HepG2 (cell line): ENCODE results near the gene MCRIP2. TPM values are rescaled to one million over a fixed set of nuclear protein-coding genes. Genes with fewer than 3 reads are reported as not detected.

Experiments
- HOXD1 ChIP-seq: sonication (generic); formaldehyde crosslinking; IDR thresholded peaks from 2 replicates; pipeline ENCODE4 v1.5.0; 2020; ENCODE audit warnings: missing genetic modification reagents
- KDM1A ChIP-seq: IDR thresholded peaks from 2 replicates; pipeline ENCODE4 v1.6.1; 2016; ENCODE audit warnings: missing compliant biosample characterization
- KDM4B ChIP-seq: sonication (generic); formaldehyde crosslinking; IDR thresholded peaks from 2 replicates; pipeline ENCODE4 v1.4.0; 2020; ENCODE audit warnings: missing genetic modification reagents
- LRRFIP1 ChIP-seq: sonication (generic); formaldehyde crosslinking; conservative IDR thresholded peaks from 2 replicates; pipeline ENCODE4 v1.4.0; 2020; ENCODE audit warnings: missing genetic modification reagents
- MAFF ChIP-seq: IDR thresholded peaks from 2 replicates; pipeline ENCODE4 v1.6.1; 2011; ENCODE audit warnings: low read depth, low read length, improper control_type of control experiment
- NFKBIZ ChIP-seq: IDR thresholded peaks from 2 replicates; pipeline ENCODE4 v1.6.1; 2018; ENCODE audit warnings: missing genetic modification reagents, missing compliant biosample characterization
- PAXIP1 ChIP-seq: sonication (generic); formaldehyde crosslinking; conservative IDR thresholded peaks from 2 replicates; pipeline ENCODE4 v1.4.0; 2020; ENCODE audit warnings: mild to moderate bottlenecking, missing genetic modification reagents, moderate library complexity
- POLR2A ChIP-seq, 2 experiments: IDR thresholded peaks; 2 replicates each; pipeline ENCODE4 v1.6.1; 2011; ENCODE audit warnings: low read depth in 2 of 2, low read length in 2 of 2, mild to moderate bottlenecking in 1 of 2, moderate library complexity in 1 of 2; ENCODE audit not compliant: insufficient read depth in 1 of 2
- RBFOX2 ChIP-seq: fragments of 200-400 bp; formaldehyde crosslinking; IDR thresholded peaks from 2 replicates; pipeline ENCODE4 v1.6.1; 2017; ENCODE audit warnings: low read depth, mild to moderate bottlenecking, low read length
- RFXANK ChIP-seq: IDR thresholded peaks from 2 replicates; pipeline ENCODE4 v1.6.1; 2016
- SAP130 ChIP-seq: IDR thresholded peaks from 2 replicates; pipeline ENCODE4 v1.6.1; 2016; ENCODE audit warnings: low read depth
- SMAD3 ChIP-seq: sonication (generic); formaldehyde crosslinking; IDR thresholded peaks from 2 replicates; pipeline ENCODE4 v1.4.0; 2020; ENCODE audit warnings: missing genetic modification reagents
- TRIM22 ChIP-seq: fragments of 450-650 bp; IDR thresholded peaks from 2 replicates; pipeline ENCODE4 v1.6.1; 2017
- TRIM24 ChIP-seq: sonication (generic); formaldehyde crosslinking; IDR thresholded peaks from 2 replicates; pipeline ENCODE4 v1.8.0; 2022; ENCODE audit warnings: mild to moderate bottlenecking, missing genetic modification reagents
- ZBTB49 ChIP-seq: sonication (generic); formaldehyde crosslinking; IDR thresholded peaks from 2 replicates; pipeline ENCODE4 v1.4.0; 2020; ENCODE audit warnings: missing genetic modification reagents, borderline replicate concordance
- ZFP82 ChIP-seq: sonication (generic); formaldehyde crosslinking; IDR thresholded peaks from 2 replicates; pipeline ENCODE4 v1.5.1; 2020; ENCODE audit warnings: mild to moderate bottlenecking, missing genetic modification reagents, borderline replicate concordance
- ZNF550 ChIP-seq: sonication (generic); formaldehyde crosslinking; IDR thresholded peaks from 2 replicates; pipeline ENCODE4 v1.4.0; 2020; ENCODE audit warnings: mild to moderate bottlenecking, missing genetic modification reagents, borderline replicate concordance
- ZNF564 ChIP-seq: sonication (generic); formaldehyde crosslinking; IDR thresholded peaks from 2 replicates; pipeline ENCODE4 v1.8.1; 2023; ENCODE audit warnings: mild to moderate bottlenecking, missing genetic modification reagents
- ZNF598 ChIP-seq: sonication (generic); formaldehyde crosslinking; IDR thresholded peaks from 2 replicates; pipeline ENCODE4 v1.5.1; 2020; ENCODE audit warnings: mild to moderate bottlenecking, missing genetic modification reagents, borderline replicate concordance
- ZNF841 ChIP-seq: sonication (generic); formaldehyde crosslinking; IDR thresholded peaks from 2 replicates; pipeline ENCODE4 v1.8.1; 2023; ENCODE audit warnings: missing genetic modification reagents, borderline replicate concordance
- ZSCAN12 ChIP-seq: sonication (generic); formaldehyde crosslinking; IDR thresholded peaks from 2 replicates; pipeline ENCODE4 v1.9.0; 2021; ENCODE audit warnings: mild to moderate bottlenecking, missing genetic modification reagents
- ZSCAN29 ChIP-seq: sonication (generic); formaldehyde crosslinking; conservative IDR thresholded peaks from 2 replicates; pipeline ENCODE4 v1.4.0; 2020; ENCODE audit warnings: mild to moderate bottlenecking, missing genetic modification reagents
- polyA plus RNA-seq, 8 experiments: library from polyadenylated mRNA; depleted of rRNA in 3 of 8; stranded (reverse) in 7 of 8; unstranded in 1 of 8; fragments of >200 nt; fragmentation: Illumina TruSeq in 4 of 8; extraction: Trizol in 4 of 8; gene quantifications; 2 replicates each; pipeline versions ENCODE4 v1.2.1 to v1.2.3, GENCODE V29; 2011 to 2016; ENCODE audit warnings: low read depth in 4 of 8, missing spikeins in 1 of 8, mixed read lengths in 1 of 8; ENCODE audit not compliant: insufficient read depth in 1 of 8
- total RNA-seq, 5 experiments: library from RNA; depleted of rRNA; stranded (reverse); fragments of >200 nt; fragmentation: Illumina TruSeq; extraction: Trizol; gene quantifications; 2 replicates each; pipeline ENCODE4 v1.2.3, GENCODE V29; 2016; ENCODE audit warnings: low read depth in 1 of 5

Gene MCRIP2
- total and polyA plus RNA-seq, 2 of the 13 experiments (the other 11 are each of a cell fraction or from before 2014, with no cell fraction given) = 39.6 to 76.7 TPM

GRCh38 chr16:679814-680624 lies 38.4 kb downstream of the MCRIP2 start, which contains the start of gene STUB1 (continued):
- TF ChIP-seq TRIM22 (no peak), ZNF564 (no peak), KDM1A (CRISPR knock-in tag) (no peak), ZFP82 (CRISPR knock-in tag) (no peak), TRIM24 (CRISPR knock-in tag) (no peak), RFXANK (no peak), ZNF550 (CRISPR knock-in tag) (no peak), SMAD3 (CRISPR knock-in tag) (no peak), POLR2A (IDR thresholded peaks at IDR 0.05; ENCODE audit: insufficient read depth in 1 of 2, low read depth in 2 of 2, low read length in 2 of 2) (peak; percentile 48 to 73; a peak in 3 of 4 replicates), ZNF841 (CRISPR knock-in tag) (no peak), HOXD1 (no peak), ZBTB49 (CRISPR knock-in tag) (no peak), KDM4B (CRISPR knock-in tag) (no peak), ZSCAN12 (CRISPR knock-in tag) (no peak), RBFOX2 (peak; percentile 84), NFKBIZ (no peak), MAFF (no peak), LRRFIP1 (CRISPR knock-in tag) (no peak), PAXIP1 (CRISPR knock-in tag) (no peak), ZNF598 (CRISPR knock-in tag) (no peak), ZSCAN29 (CRISPR knock-in tag) (no peak), SAP130 (CRISPR knock-in tag) (peak; percentile 55; the same call in 1 of the 2 replicates)
